Heart left ventricle (tissue), 16 donors: ENCODE data around the gene KIF1C. TPM values are rescaled to one million over a fixed set of nuclear protein-coding genes. Genes with fewer than 3 reads are reported as not detected.

ENCODE experiments used
- ATAC-seq, 4 donors: fragments of 200-7000 bp; cut with Tn5 transposase; one replicate each; pipeline ENCODE4 v1.9.1; 2020 to 2022; ENCODE audit warnings: moderate library complexity in 4 of 4, mild to moderate bottlenecking in 3 of 4, moderate number of reproducible peaks in 1 of 4
- DNase-seq, 5 donors: peaks; one replicate each; pipeline ENCODE4 v3.0.0-alpha.2; 2020
- H3K27ac ChIP-seq, 12 donors: fragments of 200-600 bp; sonication (generic) in 4 of 12; one replicate each; pipeline versions ENCODE4 v1.5.0 to v1.8.0; 2016 to 2022; ENCODE audit warnings: mild to moderate bottlenecking in 2 of 12
- H3K27me3 ChIP-seq, 9 donors: fragments of 200-600 bp; sonication (generic) in 2 of 9; one replicate each; pipeline versions ENCODE4 v1.5.1 to v1.8.0; 2016 to 2022; ENCODE audit warnings: mild to moderate bottlenecking in 3 of 9
- H3K36me3 ChIP-seq, 9 donors: fragments of 200-600 bp; sonication (generic) in 2 of 9; one replicate each; pipeline versions ENCODE4 v1.5.0 to v1.8.0; 2018 to 2022; ENCODE audit warnings: mild to moderate bottlenecking in 2 of 9
- H3K4me1 ChIP-seq, 12 donors: fragments of 200-600 bp; sonication (generic) in 4 of 12; one replicate each; pipeline versions ENCODE4 v1.5.0 to v1.8.0; 2016 to 2022; ENCODE audit warnings: mild to moderate bottlenecking in 3 of 12
- H3K4me3 ChIP-seq, 12 donors: fragments of 200-600 bp; sonication (generic) in 4 of 12; one replicate each; pipeline versions ENCODE4 v1.5.0 to v1.8.0; 2017 to 2022; ENCODE audit warnings: mild to moderate bottlenecking in 9 of 12, moderate library complexity in 4 of 12
- H3K9me3 ChIP-seq, 12 donors: fragments of 200-600 bp; sonication (generic) in 4 of 12; one replicate each; pipeline versions ENCODE4 v1.5.0 to v1.8.0; 2016 to 2022; ENCODE audit warnings: mild to moderate bottlenecking in 1 of 12
- POLR2A ChIP-seq, 2 donors: fragments of 450-650 bp; IDR thresholded peaks; one replicate each; pipeline ENCODE4 v1.6.1; 2017; ENCODE audit warnings: antibody characterized with exemption in 2 of 2, mild to moderate bottlenecking in 2 of 2, moderate library complexity in 2 of 2
- WGBS, 4 donors: extraction: QIAGEN DNeasy Blood & Tissue Kit in 2 of 4; methylation state at CpG; one replicate each; pipeline versions ENCODE4 v1.1.5 to v1.1.7; 2013 to 2018; 5-methylcytosine and 5-hydroxymethylcytosine counted together
- intact Hi-C, 10 donors: fragments of 100-400 bp; cut with DNase I; formaldehyde crosslinking; loops; one replicate each; pipeline versions ENCODE4 v1.11.1 to v1.14.2; 2022
- polyA plus RNA-seq, 2 donors: library from polyadenylated mRNA; stranded (reverse); fragments of 200-250 nt; gene quantifications; one replicate each; pipeline ENCODE4 v1.2.3, GENCODE V29; 2013
- total RNA-seq, 9 donors: library from RNA; depleted of rRNA in 2 of 9; stranded (reverse); fragments of >200 nt in 2 of 9; fragmentation: NEBNext Ultra II Directional in 3 of 9; extraction: Animal tissue kit (Norgen Biotek cat#: 25700) in 3 of 9; gene quantifications; one replicate each; pipeline versions ENCODE4 v1.1.0 to v1.2.4, GENCODE V29; 2016 to 2023
- TF ChIP-seq, protein P1 (sequence below), 12 donors: fragments of 200-600 bp; sonication (generic) in 4 of 12; IDR thresholded peaks; one replicate each; pipeline versions ENCODE4 v1.5.0 to v1.8.0; 2018 to 2022; ENCODE audit warnings: antibody characterized with exemption in 12 of 12, mild to moderate bottlenecking in 5 of 12
- donor health status: ischemic (EF 13 %, LVEDD 7.1; RV severe dilation, severe dysfunction).
- donor health status: healthy with polysubstance abuse.
- donor health status: DM: no; HTN: yes; CAD: no.
- donor health status: DM: no; HTN: no; CAD: no.
- donor health status: ischemic (EF 25% LVEDD 6.9; RV normal size, moderate dysfunction).
- donor health status: ischemic (EF 25% LVEDD 5.7; RV mildly dilated, moderate dysfunction).
- donor health status: healthy.
- donor health status: DM: yes; HTN: yes; CAD: no.
- donor health status: ischemic (EF 35%, LVEDD 5.7; RV mildly dilated, moderate dysfunction).
- donor health status: nonischemic (EF 11% LVEDD 7.7; RV severe dilation, severe dysfunction).
- donor health status: DM: yes; HTN: yes; CAD: no.
- donor health status: PGD.
- donor health status: ischemic (EF 29% LVEDD 5.4; RV normal size, mild dysfunction).
- donor health status: nonischemic (EF 23%, LVEDD 6.1; RV moderate dilation, normal function).

Gene KIF1C
- total and polyA plus RNA-seq, 11 donors, result 210 to 868 (median 526) TPM

DNA sequence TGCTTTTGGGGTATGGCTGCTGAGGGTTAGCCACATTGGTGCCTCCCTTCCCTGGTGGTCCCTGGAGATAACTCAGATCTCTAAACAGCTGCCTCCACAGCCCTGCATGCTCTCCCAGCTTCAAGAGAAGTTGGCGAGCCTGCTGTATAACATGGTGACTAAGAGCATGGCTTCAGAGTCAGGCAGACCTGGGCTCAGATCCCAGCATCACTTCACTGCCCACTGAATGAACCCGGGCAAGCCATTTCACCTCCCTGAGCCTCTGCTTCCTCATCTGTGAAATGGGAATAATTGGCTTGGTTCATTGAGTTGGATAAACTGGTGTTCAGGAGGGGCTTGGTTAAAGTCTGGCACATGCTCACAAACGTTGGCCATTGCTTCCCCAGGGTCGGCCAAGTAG, 16.6 kb downstream of the KIF1C start:
- WGBS, 4 donors, result 78 to 89% (median 84%) methylated on average over 4 of the region's 4 CpGs
- H3K27me3 ChIP-seq, result no peaks in the 10 kb centered on the region

DNA sequence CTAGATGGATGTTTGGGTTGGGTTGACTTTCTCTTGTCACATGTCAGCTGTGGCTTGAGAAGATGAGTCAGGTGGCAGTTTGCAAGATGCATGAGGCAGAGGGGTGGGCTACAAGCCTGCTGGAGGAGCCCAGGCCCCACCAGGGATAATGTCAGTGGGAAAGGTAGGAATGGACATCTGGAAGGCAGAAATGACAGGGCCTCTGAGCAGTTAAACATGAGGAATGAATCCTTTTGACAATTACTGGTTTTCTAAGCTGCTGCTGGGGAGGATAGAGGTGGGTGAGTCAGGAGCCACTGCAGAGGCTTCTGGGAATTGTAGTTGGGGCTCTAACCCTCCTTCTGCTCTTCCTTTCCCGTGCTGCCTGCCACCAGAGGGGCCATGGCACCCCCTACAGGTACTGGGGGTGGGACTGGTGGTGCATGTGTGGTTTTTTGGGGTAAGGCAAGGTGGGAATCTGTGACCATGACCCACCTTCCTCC, 21.8 kb downstream of the KIF1C start:
- H3K36me3 ChIP-seq, result peaks cover 0 to 100% (median 96%) of the 10 kb centered on the region in 9 donors
- H3K4me3 ChIP-seq, result no peak overlapping the region
- TF ChIP-seq, protein P1, sequence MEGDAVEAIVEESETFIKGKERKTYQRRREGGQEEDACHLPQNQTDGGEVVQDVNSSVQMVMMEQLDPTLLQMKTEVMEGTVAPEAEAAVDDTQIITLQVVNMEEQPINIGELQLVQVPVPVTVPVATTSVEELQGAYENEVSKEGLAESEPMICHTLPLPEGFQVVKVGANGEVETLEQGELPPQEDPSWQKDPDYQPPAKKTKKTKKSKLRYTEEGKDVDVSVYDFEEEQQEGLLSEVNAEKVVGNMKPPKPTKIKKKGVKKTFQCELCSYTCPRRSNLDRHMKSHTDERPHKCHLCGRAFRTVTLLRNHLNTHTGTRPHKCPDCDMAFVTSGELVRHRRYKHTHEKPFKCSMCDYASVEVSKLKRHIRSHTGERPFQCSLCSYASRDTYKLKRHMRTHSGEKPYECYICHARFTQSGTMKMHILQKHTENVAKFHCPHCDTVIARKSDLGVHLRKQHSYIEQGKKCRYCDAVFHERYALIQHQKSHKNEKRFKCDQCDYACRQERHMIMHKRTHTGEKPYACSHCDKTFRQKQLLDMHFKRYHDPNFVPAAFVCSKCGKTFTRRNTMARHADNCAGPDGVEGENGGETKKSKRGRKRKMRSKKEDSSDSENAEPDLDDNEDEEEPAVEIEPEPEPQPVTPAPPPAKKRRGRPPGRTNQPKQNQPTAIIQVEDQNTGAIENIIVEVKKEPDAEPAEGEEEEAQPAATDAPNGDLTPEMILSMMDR (IDR thresholded peaks at IDR 0.05), result peak in 1 of 12 donors; percentile 7
- no peak for TF ChIP-seq POLR2A (IDR thresholded peaks at IDR 0.05)
- ATAC-seq, result no peak
- peaks cover 0 to 10% (median 0%) of the 10 kb centered on the region in 12 donors for H3K4me1 ChIP-seq
- no peaks in the 10 kb centered on the region for H3K9me3 ChIP-seq
- H3K27me3 ChIP-seq, result no peaks in the 10 kb centered on the region
- DNase-seq, result no peak
- H3K27ac ChIP-seq, result no peak overlapping the region
- intact Hi-C loops, result no loop called here
- 22 to 37% (median 31%) methylated on average over 1 of the region's 1 CpG for WGBS, 4 donors

More for the DNA sequence above, 16.6 kb downstream of the KIF1C start:
- H3K27ac ChIP-seq, result no peak overlapping the region
- intact Hi-C loops, result no loop called here
- ATAC-seq, result peak in 1 of 4 donors; percentile 13
- peaks cover 0 to 2% (median 0%) of the 10 kb centered on the region in 12 donors for H3K4me1 ChIP-seq
- DNase-seq, result no peak
- H3K4me3 ChIP-seq, result no peak overlapping the region
- peaks cover 0 to 99% (median 96%) of the 10 kb centered on the region in 9 donors for H3K36me3 ChIP-seq
- TF ChIP-seq POLR2A (IDR thresholded peaks at IDR 0.05), result no peak
- TF ChIP-seq, protein P1 (IDR thresholded peaks at IDR 0.05), result no peak
- no peaks in the 10 kb centered on the region for H3K9me3 ChIP-seq

DNA sequence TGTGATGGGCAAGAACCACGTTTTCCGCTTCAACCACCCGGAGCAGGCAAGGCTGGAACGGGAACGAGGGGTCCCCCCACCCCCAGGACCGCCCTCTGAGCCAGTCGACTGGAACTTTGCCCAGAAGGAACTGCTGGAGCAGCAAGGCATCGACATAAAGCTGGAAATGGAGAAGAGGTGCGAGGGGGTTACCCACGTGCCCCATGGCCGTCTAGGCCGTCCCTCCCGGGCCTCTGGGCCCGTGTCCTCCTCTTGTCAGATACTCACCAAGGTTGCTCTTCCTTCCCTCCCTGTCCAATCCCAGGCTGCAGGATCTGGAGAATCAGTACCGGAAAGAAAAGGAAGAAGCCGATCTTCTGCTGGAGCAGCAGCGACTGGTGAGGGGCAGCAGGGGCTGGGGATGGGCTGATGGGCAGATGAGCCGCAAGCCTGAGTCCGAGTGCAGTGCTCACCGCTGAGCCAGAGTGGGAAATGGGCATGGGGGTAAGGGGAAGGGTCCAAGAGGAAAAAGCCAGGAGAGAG, 22.8 kb downstream of the KIF1C start:
- TF ChIP-seq, protein P1 (IDR thresholded peaks at IDR 0.05), result no peak
- TF ChIP-seq POLR2A (IDR thresholded peaks at IDR 0.05), result no peak
- WGBS, 4 donors, result 80 to 84% (median 82%) methylated on average over 19 to 20 of the region's 20 CpGs
- no peaks in the 10 kb centered on the region for H3K9me3 ChIP-seq
- no peaks in the 10 kb centered on the region for H3K27me3 ChIP-seq
- no peak overlapping the region for H3K27ac ChIP-seq
- DNase-seq (no peak), ATAC-seq (no peak)
- peaks cover 0 to 95% (median 86%) of the 10 kb centered on the region in 9 donors for H3K36me3 ChIP-seq
- peaks cover 0 to 10% (median 0%) of the 10 kb centered on the region in 12 donors for H3K4me1 ChIP-seq
- no peak overlapping the region for H3K4me3 ChIP-seq
- intact Hi-C loops, result loop anchor here in 1 of 10 donors (5.0 kb wide), 1 partner anchor 42 kb away; no protein-coding TSS in a partner anchor

DNA sequence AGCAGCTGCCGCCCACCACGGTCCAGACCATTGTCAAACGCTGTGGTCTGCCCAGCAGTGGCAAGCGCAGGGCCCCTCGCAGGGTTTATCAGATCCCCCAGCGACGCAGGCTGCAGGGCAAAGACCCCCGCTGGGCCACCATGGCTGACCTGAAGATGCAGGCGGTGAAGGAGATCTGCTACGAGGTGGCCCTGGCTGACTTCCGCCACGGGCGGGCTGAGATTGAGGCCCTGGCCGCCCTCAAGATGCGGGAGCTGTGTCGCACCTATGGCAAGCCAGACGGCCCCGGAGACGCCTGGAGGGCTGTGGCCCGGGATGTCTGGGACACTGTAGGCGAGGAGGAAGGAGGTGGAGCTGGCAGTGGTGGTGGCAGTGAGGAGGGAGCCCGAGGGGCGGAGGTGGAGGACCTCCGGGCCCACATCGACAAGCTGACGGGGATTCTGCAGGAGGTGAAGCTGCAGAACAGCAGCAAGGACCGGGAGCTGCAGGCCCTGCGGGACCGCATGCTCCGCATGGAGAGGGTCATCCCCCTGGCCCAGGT, 24.5 kb downstream of the KIF1C start:
- Histone ChIP-seq H3K4me3 (no peak overlapping the region), H3K27ac (no peak overlapping the region), H3K4me1 (peaks cover 0 to 10% (median 0%) of the 10 kb centered on the region in 12 donors), H3K27me3 (no peaks in the 10 kb centered on the region), H3K9me3 (no peaks in the 10 kb centered on the region), H3K36me3 (peaks cover 0 to 79% (median 72%) of the 10 kb centered on the region in 9 donors)
- 92 to 94% (median 93%) methylated on average over 28 to 30 of the region's 30 CpGs for WGBS, 4 donors
- no peak for TF ChIP-seq POLR2A (IDR thresholded peaks at IDR 0.05)
- TF ChIP-seq, protein P1 (IDR thresholded peaks at IDR 0.05), result no peak
- DNase-seq (no peak), ATAC-seq (no peak)
- intact Hi-C loops, result loop anchor here in 1 of 10 donors (5.0 kb wide), 1 partner anchor 40 kb away; no protein-coding TSS in a partner anchor
